Kidney (tissue), 14 donors: Measurements from ENCODE around the gene SRPK2. TPM values are rescaled to one million over a fixed set of nuclear protein-coding genes. Genes with fewer than 3 reads are reported as not detected.
"Not testable (repeated sequence)": the region's sequence is repeated elsewhere in the genome, so short reads cannot be mapped to it uniquely, and the experiment has no call there.

Source experiments
- DNase-seq, 5 donors: peaks; one replicate each; pipeline ENCODE4 v3.0.0-alpha.2; 2013 to 2020
- FAIRE-seq: peaks from 2 replicates; lab custom pipeline; 2012; peaks lifted over from hg19 to GRCh38; lab: Jason Lieb, UNC
- H3K27ac ChIP-seq, 2 donors: one replicate each; pipeline ENCODE4 v1.7.0; 2013; ENCODE audit warnings: low read depth in 2 of 2, low read length in 2 of 2, inconsistent platforms in 1 of 2
- H3K27me3 ChIP-seq: one replicate; pipeline ENCODE4 v1.7.1; 2013; ENCODE audit warnings: low read length, inconsistent platforms; ENCODE audit not compliant: control insufficient read depth, insufficient read depth
- H3K36me3 ChIP-seq, 3 donors: one replicate each; pipeline versions ENCODE4 v1.7.0 to v1.7.1; 2013; ENCODE audit warnings: low read length in 3 of 3, control low read depth in 1 of 3, inconsistent platforms in 1 of 3; ENCODE audit not compliant: insufficient read depth in 3 of 3, control insufficient read depth in 2 of 3
- H3K4me1 ChIP-seq, 3 donors: one replicate each; pipeline versions ENCODE4 v1.7.0 to v1.7.1; 2013; ENCODE audit warnings: low read length in 3 of 3, inconsistent platforms in 1 of 3, low read depth in 1 of 3; ENCODE audit not compliant: control insufficient read depth in 2 of 3, insufficient read depth in 2 of 3
- H3K4me3 ChIP-seq, 3 donors: one replicate each; pipeline versions ENCODE4 v1.7.0 to v1.8.1; 2013; ENCODE audit warnings: low read length in 3 of 3, control low read depth in 1 of 3, inconsistent platforms in 1 of 3
- H3K9ac ChIP-seq, 3 donors: one replicate each; pipeline versions ENCODE4 v1.7.0 to v1.7.1; 2013; ENCODE audit warnings: low read length in 3 of 3, control low read depth in 1 of 3, inconsistent platforms in 1 of 3
- H3K9me3 ChIP-seq, 3 donors: one replicate each; pipeline versions ENCODE4 v1.7.0 to v1.7.1; 2013; ENCODE audit warnings: low read length in 3 of 3, control low read depth in 1 of 3, inconsistent platforms in 1 of 3; ENCODE audit not compliant: control insufficient read depth in 2 of 3, insufficient read depth in 1 of 3
- CTCF ChIP-seq: IDR thresholded peaks from 3 replicates; pipeline ENCODE4 v1.5.1; 2012; ENCODE audit warnings: mild to moderate bottlenecking, moderate library complexity, borderline replicate concordance; ENCODE audit not compliant: insufficient read depth; ENCODE audit errors: extremely low read depth
- intact Hi-C: fragments of 100-400 bp; cut with DNase I; formaldehyde crosslinking; loops from one replicate; pipeline ENCODE4 v1.11.1; 2022
- polyA plus RNA-seq: library from polyadenylated mRNA; stranded (reverse); fragments of 350-450 nt; fragmentation: Illumina TruSeq; extraction: RNeasy Lipid Tissue Mini Kit (QIAGEN cat#74804); gene quantifications from one replicate; pipeline ENCODE4 v1.2.3, GENCODE V29; 2014; ENCODE audit warnings: low read depth, low replicate concordance; ENCODE audit not compliant: insufficient read depth
- total RNA-seq: library from RNA; stranded (reverse); fragmentation: NEBNext Ultra II Directional; extraction: Animal tissue kit (Norgen Biotek cat#: 25700); gene quantifications from one replicate; pipeline ENCODE4 v1.2.1, GENCODE V29; 2021
- donor health status: control.
- donor health status: control.
- donor health status: control.
- donor health status: control.
- donor health status: control.
- donor health status: DM: yes; HTN: yes; CAD: no.
- donor health status: Normal renal cell carcinoma (clear cell type).

Gene SRPK2
- total and polyA plus RNA-seq, 2 donors from 2014 or later = 9.9 to 43.1 TPM

DNA sequence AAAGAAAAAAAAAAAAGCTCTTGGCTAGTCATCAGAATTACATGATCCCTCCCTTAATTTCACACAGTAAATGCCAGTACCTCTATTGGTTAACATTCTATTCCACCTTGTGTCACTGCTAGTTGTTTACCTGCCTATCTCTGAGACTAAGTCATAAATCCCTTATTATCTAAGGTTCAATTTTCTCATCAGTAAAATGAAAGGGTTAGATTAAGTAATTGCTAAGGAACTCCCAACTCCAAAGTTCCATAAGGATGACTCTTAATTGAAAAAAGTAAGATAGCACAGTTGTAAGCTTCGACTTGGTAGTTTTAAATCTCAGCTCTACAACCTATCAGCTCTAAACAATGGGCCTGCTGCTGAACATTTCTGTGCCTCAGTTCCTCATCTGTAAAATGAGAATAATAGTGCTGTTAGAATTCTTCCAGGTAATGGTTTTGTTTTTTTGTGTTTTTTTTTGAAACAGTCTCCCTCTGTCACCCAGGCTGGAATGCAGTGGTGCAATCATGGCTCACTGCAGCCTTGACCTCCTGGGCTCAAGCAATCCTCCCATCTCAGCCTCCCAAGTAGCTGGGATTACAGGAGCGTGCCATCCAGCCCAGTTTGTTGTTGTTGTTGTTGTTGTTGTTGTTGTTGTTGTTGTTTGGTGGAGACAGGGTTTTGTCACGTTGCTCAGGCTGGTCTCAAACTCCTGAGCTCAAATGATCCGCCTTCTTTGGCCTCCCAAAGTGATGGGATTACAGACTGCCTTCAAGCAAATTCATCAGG, 35.6 kb downstream of the SRPK2 start:
- H3K4me3 ChIP-seq = no peak overlapping the region
- DNase-seq = no peak
- no peak overlapping the region for H3K27ac ChIP-seq
- TF ChIP-seq CTCF = no peak
- no peak for FAIRE-seq
- H3K9ac ChIP-seq = no peak overlapping the region
- intact Hi-C loops = no loop called here
- peaks cover 0 to 11% (median 6%) of the 10 kb centered on the region in 3 donors for H3K4me1 ChIP-seq
- H3K36me3 ChIP-seq = no peaks in the 10 kb centered on the region
- no peaks in the 10 kb centered on the region for H3K27me3 ChIP-seq
- H3K9me3 ChIP-seq = no peaks in the 10 kb centered on the region

DNA sequence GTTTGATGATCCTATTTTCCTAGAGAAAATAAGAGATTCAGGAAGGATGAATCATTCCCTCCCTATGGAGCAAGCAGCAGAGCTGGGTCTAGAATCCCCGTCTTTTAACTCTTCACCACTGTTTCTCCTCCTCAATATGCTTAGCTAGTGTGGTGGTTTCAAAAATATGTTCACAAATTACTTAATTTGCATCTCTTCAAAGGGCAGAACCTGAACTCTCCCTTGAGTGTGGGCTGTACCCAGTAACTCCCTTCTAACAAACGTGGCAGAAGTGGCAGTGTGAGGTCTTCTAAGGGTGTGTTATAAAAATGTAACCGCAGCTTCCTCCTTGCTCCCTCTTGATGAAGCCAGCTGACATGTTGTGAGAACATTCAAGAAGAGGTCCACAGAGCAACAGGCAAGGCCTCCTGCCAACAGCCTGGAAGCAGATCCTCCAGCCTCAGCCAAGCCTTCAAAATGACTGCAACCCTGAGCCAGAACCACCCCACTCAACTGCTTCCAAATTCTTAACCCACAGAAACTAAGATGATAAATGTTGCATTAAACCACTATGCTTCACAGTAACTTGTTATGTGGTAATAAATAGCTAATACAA, 36.6 kb downstream of the SRPK2 start:
- intact Hi-C loops = no loop called here
- H3K27ac ChIP-seq = peak overlapping the region in 1 of 2 donors; percentile 53

DNA sequence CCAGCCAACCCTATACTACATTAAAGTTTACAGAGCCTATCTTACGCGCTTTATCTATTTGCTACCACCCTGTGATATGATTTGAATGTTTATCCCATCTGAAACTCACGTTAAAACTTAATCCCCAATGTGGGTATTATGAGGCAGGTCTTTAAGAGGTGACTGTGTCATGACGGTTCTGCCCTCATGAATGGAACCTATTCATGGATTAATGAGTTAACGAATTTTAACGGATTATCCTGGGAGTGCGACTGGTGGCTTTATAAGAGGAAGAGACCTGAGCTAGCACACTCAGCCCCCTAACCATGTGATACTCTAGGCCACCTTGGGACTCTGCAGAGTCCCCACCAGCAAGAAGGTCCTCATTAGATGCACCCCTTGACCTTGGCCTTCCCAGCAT, 37.8 kb downstream of the SRPK2 start:
- Histone ChIP-seq H3K9ac (no peak overlapping the region), H3K9me3 (no peaks in the 10 kb centered on the region), H3K27ac (no peak overlapping the region), H3K36me3 (no peaks in the 10 kb centered on the region), H3K4me3 (no peak overlapping the region), H3K27me3 (no peaks in the 10 kb centered on the region), H3K4me1 (peaks cover 0 to 11% (median 8%) of the 10 kb centered on the region in 3 donors)
- DNase-seq = no peak
- FAIRE-seq = no peak
- intact Hi-C loops = no loop called here
- TF ChIP-seq CTCF = no peak

More for the DNA sequence above, 36.6 kb downstream of the SRPK2 start:
- Histone ChIP-seq H3K36me3 (no peaks in the 10 kb centered on the region), H3K4me3 (no peak overlapping the region), H3K9me3 (no peaks in the 10 kb centered on the region), H3K9ac (no peak overlapping the region), H3K4me1 (peaks cover 0 to 11% (median 6%) of the 10 kb centered on the region in 3 donors), H3K27me3 (no peaks in the 10 kb centered on the region)
- no peak for FAIRE-seq
- no peak for TF ChIP-seq CTCF
- peak in 2 of 5 donors; percentile 29 to 77 for DNase-seq

GRCh38 chr7:105348177-105348576, 40.5 kb downstream of the SRPK2 start:
- H3K27ac ChIP-seq, intact Hi-C loops, H3K27me3 ChIP-seq, DNase-seq, H3K36me3 ChIP-seq, H3K4me3 ChIP-seq, H3K4me1 ChIP-seq, H3K9ac ChIP-seq, FAIRE-seq, H3K9me3 ChIP-seq: not testable (repeated sequence)
